Liver (tissue), 9 donors: Measurements from ENCODE around the gene ALB. TPM values are rescaled to one million over a fixed set of nuclear protein-coding genes. Genes with fewer than 3 reads are reported as not detected.

Experiments
- DNase-seq: peaks from one replicate; pipeline ENCODE4 v3.0.0-alpha.2; 2017; ENCODE audit warnings: low spot score
- H3K27ac ChIP-seq, 2 donors: one replicate each; pipeline ENCODE4 v1.7.0; 2013; ENCODE audit warnings: inconsistent platforms in 2 of 2, low read length in 2 of 2, control low read depth in 1 of 2, low read depth in 1 of 2, mild to moderate bottlenecking in 1 of 2
- H3K27me3 ChIP-seq, 4 donors: one replicate each; pipeline versions ENCODE4 v1.6.1 to v1.7.0; 2013; ENCODE audit warnings: low read length in 3 of 4, inconsistent platforms in 1 of 4, mild to moderate bottlenecking in 1 of 4, moderate library complexity in 1 of 4; ENCODE audit not compliant: control insufficient read depth in 4 of 4, insufficient read depth in 4 of 4
- H3K36me3 ChIP-seq, 4 donors: one replicate each; pipeline versions ENCODE4 v1.6.1 to v1.7.0; 2013; ENCODE audit warnings: low read length in 3 of 4, mild to moderate bottlenecking in 3 of 4, low read depth in 1 of 4, moderate library complexity in 1 of 4; ENCODE audit not compliant: control insufficient read depth in 4 of 4, insufficient read depth in 3 of 4
- H3K4me1 ChIP-seq, 4 donors: one replicate each; pipeline versions ENCODE4 v1.6.1 to v1.7.0; 2013; ENCODE audit warnings: low read length in 3 of 4, mild to moderate bottlenecking in 3 of 4, moderate library complexity in 1 of 4; ENCODE audit not compliant: control insufficient read depth in 4 of 4, insufficient read depth in 4 of 4
- H3K4me3 ChIP-seq, 3 donors: one replicate each; pipeline versions ENCODE4 v1.6.1 to v1.7.0; 2013; ENCODE audit warnings: low read length in 3 of 3, control low read depth in 1 of 3, low read depth in 1 of 3, mild to moderate bottlenecking in 1 of 3
- H3K9ac ChIP-seq, 2 donors: one replicate each; pipeline ENCODE4 v1.7.0; 2013; ENCODE audit warnings: low read length in 2 of 2, mild to moderate bottlenecking in 2 of 2, moderate library complexity in 2 of 2, control low read depth in 1 of 2, low read depth in 1 of 2
- H3K9me3 ChIP-seq, 4 donors: one replicate each; pipeline versions ENCODE4 v1.6.1 to v1.7.0; 2013; ENCODE audit warnings: low read length in 3 of 4; ENCODE audit not compliant: control insufficient read depth in 4 of 4
- ATF3 ChIP-seq: IDR thresholded peaks from 2 replicates; pipeline ENCODE4 v1.6.1; 2016; ENCODE audit warnings: antibody characterized with exemption
- CTCF ChIP-seq: fragments of 150-350 bp; IDR thresholded peaks from 2 replicates; pipeline ENCODE4 v1.5.1; 2017; ENCODE audit warnings: improper control_type of control experiment, low read depth, low read length; ENCODE audit not compliant: missing input control
- EGR1 ChIP-seq, 2 donors: IDR thresholded peaks; 2 replicates each; pipeline ENCODE4 v1.6.1; 2016 to 2018; ENCODE audit warnings: antibody characterized with exemption in 2 of 2, low read depth in 2 of 2
- FOXA1 ChIP-seq: IDR thresholded peaks from 2 replicates; pipeline ENCODE4 v1.6.1; 2016; ENCODE audit warnings: antibody characterized with exemption
- FOXA2 ChIP-seq: IDR thresholded peaks from 2 replicates; pipeline ENCODE4 v1.6.1; 2016; ENCODE audit warnings: antibody characterized with exemption
- GABPA ChIP-seq, 2 donors: IDR thresholded peaks in 1 of 2; conservative IDR thresholded peaks in 1 of 2; 2 replicates each; pipeline ENCODE4 v1.6.1; 2016; ENCODE audit warnings: antibody characterized with exemption in 2 of 2, mild to moderate bottlenecking in 1 of 2, moderate library complexity in 1 of 2
- HNF4G ChIP-seq: IDR thresholded peaks from 2 replicates; pipeline ENCODE4 v1.6.1; 2016; ENCODE audit warnings: antibody characterized with exemption
- JUND ChIP-seq, 2 donors: IDR thresholded peaks; 2 replicates each; pipeline ENCODE4 v1.6.1; 2016; ENCODE audit warnings: antibody characterized with exemption in 2 of 2
- MAX ChIP-seq: IDR thresholded peaks from 2 replicates; pipeline ENCODE4 v1.6.1; 2016; ENCODE audit warnings: antibody characterized with exemption
- NR2F2 ChIP-seq: IDR thresholded peaks from 2 replicates; pipeline ENCODE4 v1.6.1; 2016; ENCODE audit warnings: antibody characterized with exemption
- RAD21 ChIP-seq, 2 donors: IDR thresholded peaks; 2 replicates each; pipeline ENCODE4 v1.6.1; 2016; ENCODE audit warnings: antibody characterized with exemption in 2 of 2, mild to moderate bottlenecking in 2 of 2
- REST ChIP-seq: IDR thresholded peaks from 2 replicates; pipeline ENCODE4 v1.6.1; 2016; ENCODE audit warnings: antibody characterized with exemption, mild to moderate bottlenecking
- RXRA ChIP-seq, 2 donors: IDR thresholded peaks; 2 replicates each; pipeline ENCODE4 v1.6.1; 2017 to 2018; ENCODE audit warnings: antibody characterized with exemption in 2 of 2, mild to moderate bottlenecking in 1 of 2
- SP1 ChIP-seq: IDR thresholded peaks from 2 replicates; pipeline ENCODE4 v1.6.1; 2018; ENCODE audit warnings: antibody characterized with exemption, mild to moderate bottlenecking
- TAF1 ChIP-seq: conservative IDR thresholded peaks from 2 replicates; pipeline ENCODE4 v1.6.1; 2016; ENCODE audit warnings: antibody characterized with exemption, mild to moderate bottlenecking
- ZBTB33 ChIP-seq: IDR thresholded peaks from 2 replicates; pipeline ENCODE4 v1.6.1; 2016; ENCODE audit warnings: antibody characterized with exemption
- WGBS: extraction: QIAGEN DNeasy Blood & Tissue Kit; methylation state at CpG from one replicate; pipeline ENCODE4 v1.1.7; 2013; 5-methylcytosine and 5-hydroxymethylcytosine counted together
- polyA plus RNA-seq, 2 donors: library from polyadenylated mRNA; stranded (reverse) in 1 of 2; unstranded in 1 of 2; fragments of 200-250 nt in 1 of 2; fragments of >200 nt in 1 of 2; fragmentation: Nextera tagmentation in 1 of 2; extraction: Ambion mirVana in 1 of 2; gene quantifications; one replicate each; pipeline versions ENCODE4 v1.2.1 to v1.2.3, GENCODE V29; 2013 to 2015
- total RNA-seq, 2 donors: library from RNA; depleted of rRNA; stranded (reverse); fragments of >200 nt; gene quantifications; one replicate each; pipeline ENCODE4 v1.2.3, GENCODE V29; 2014
- donor health status: healthy.
- donor health status: healthy.
- donor health status: healthy.
- donor health status: healthy.
- donor health status: healthy.

Gene ALB
- total and polyA plus RNA-seq, 4 donors = 33,161 to 59,987 (median 35,513) TPM

GRCh38 chr4:73433140-73433539 lies 29.1 kb downstream of the ALB start:
- H3K9ac ChIP-seq = no peak overlapping the region
- no peaks in the 10 kb centered on the region for H3K36me3 ChIP-seq
- peaks cover 3 to 29% (median 22%) of the 10 kb centered on the region in 4 donors for H3K4me1 ChIP-seq
- DNase-seq = no peak
- H3K9me3 ChIP-seq = no peaks in the 10 kb centered on the region
- WGBS = 35% methylated on average over 2 of the region's 2 CpGs
- H3K27ac ChIP-seq = peak overlapping the region in 1 of 2 donors; percentile 9
- TF ChIP-seq TAF1 = no peak
- TF ChIP-seq ZBTB33 = no peak
- TF ChIP-seq RAD21 (IDR thresholded peaks at IDR 0.05) = no peak
- TF ChIP-seq HNF4G = no peak
- no peak for TF ChIP-seq REST
- TF ChIP-seq SP1 = no peak
- TF ChIP-seq CTCF = no peak
- no peak for TF ChIP-seq FOXA1
- no peak for TF ChIP-seq RXRA (IDR thresholded peaks at IDR 0.05)
- no peak for TF ChIP-seq FOXA2
- TF ChIP-seq MAX = no peak
- TF ChIP-seq NR2F2 = no peak
- no peak for TF ChIP-seq JUND (IDR thresholded peaks at IDR 0.05)
- no peak for TF ChIP-seq ATF3
- TF ChIP-seq EGR1 (IDR thresholded peaks at IDR 0.05; ENCODE audit: low read depth in 2 of 2) = no peak
- no peak for TF ChIP-seq GABPA (IDR thresholded peaks at IDR 0.05 in 1 of 2, conservative IDR thresholded peaks at IDR 0.05 in 1 of 2)
- H3K4me3 ChIP-seq = no peak overlapping the region
- no peaks in the 10 kb centered on the region for H3K27me3 ChIP-seq

- 59% methylated on average over 3 of the region's 3 CpGs for WGBS
- Histone ChIP-seq H3K4me1 (peaks cover 3 to 29% (median 22%) of the 10 kb centered on the region in 4 donors), H3K9ac (no peak overlapping the region), H3K9me3 (no peaks in the 10 kb centered on the region), H3K27me3 (no peaks in the 10 kb centered on the region), H3K36me3 (no peaks in the 10 kb centered on the region), H3K27ac (no peak overlapping the region), H3K4me3 (no peak overlapping the region)
- no peak for DNase-seq
- TF ChIP-seq RXRA (IDR thresholded peaks at IDR 0.05) = no peak
- no peak for TF ChIP-seq ATF3
- peak; percentile 46 for TF ChIP-seq CTCF
- TF ChIP-seq SP1 = no peak
- TF ChIP-seq JUND (IDR thresholded peaks at IDR 0.05) = no peak
- TF ChIP-seq ZBTB33 = no peak
- TF ChIP-seq RAD21 (IDR thresholded peaks at IDR 0.05) = peak; percentile 56 to 74
Observed at GRCh38 chr4:73434311-73434710, 30.2 kb downstream of the ALB start.
